WERI-Rb-1 (cell line): ENCODE data around the gene CD37.

Experiments used
- DNase-seq: peaks from one replicate; pipeline ENCODE4 v3.0.0-alpha.2; 2020
- H3K27ac ChIP-seq: fragments of 250-450 bp; sonication (Bioruptor Pico); 2 replicates; pipeline ENCODE4 v1.5.1; 2020; ENCODE audit warnings: mild to moderate bottlenecking, moderate library complexity
- H3K27me3 ChIP-seq: fragments of 250-450 bp; sonication (Bioruptor Pico); 2 replicates; pipeline ENCODE4 v1.5.1; 2021; ENCODE audit warnings: mild to moderate bottlenecking, low read depth, moderate library complexity; ENCODE audit not compliant: insufficient read depth, severe bottlenecking
- H3K36me3 ChIP-seq: fragments of 250-450 bp; sonication (Bioruptor Pico); 2 replicates; pipeline ENCODE4 v1.5.1; 2020; ENCODE audit warnings: mild to moderate bottlenecking, moderate library complexity
- H3K4me3 ChIP-seq: 2 replicates; pipeline ENCODE4 v1.5.1; 2011; ENCODE audit warnings: low read depth, mild to moderate bottlenecking, control low read depth, low read length
- H3K9me3 ChIP-seq: fragments of 250-450 bp; sonication (Bioruptor Pico); 2 replicates; pipeline ENCODE4 v1.5.1; 2021; ENCODE audit warnings: mild to moderate bottlenecking, moderate library complexity; ENCODE audit not compliant: severe bottlenecking
- CTCF ChIP-seq: IDR thresholded peaks from 2 replicates; pipeline ENCODE4 v1.5.1; 2011; ENCODE audit warnings: low read depth, mild to moderate bottlenecking, control low read depth, inconsistent platforms, low read length

Gene CD37

DNA sequence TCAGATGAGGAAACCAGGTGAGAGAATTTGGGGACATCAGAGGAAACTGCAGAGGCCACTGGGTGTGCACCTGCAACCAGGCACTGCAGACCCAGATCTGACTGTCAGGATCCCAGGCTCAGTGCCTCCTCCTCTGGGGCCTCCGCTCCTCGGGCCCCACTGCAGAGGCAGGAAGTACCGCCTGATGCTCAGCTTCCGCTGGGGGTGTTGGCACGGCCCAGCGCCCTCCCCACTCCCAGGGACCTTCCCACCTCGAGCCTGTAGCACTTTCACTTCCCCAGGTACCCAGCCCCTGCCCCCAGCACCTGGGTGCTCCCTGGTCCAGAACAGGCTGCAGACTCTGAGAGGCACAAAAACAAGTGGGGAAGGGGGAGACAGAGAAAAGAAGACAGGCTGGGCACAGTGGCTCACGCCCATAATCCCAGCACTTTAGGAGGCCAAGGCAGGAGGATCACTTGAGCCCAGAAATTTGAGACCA is 1.4 kb upstream of the CD37 start:
- no peak overlapping the region for H3K4me3 ChIP-seq
- DNase-seq = no peak
- no peak for TF ChIP-seq CTCF
- no peaks in the 10 kb centered on the region for H3K27me3 ChIP-seq
- no peaks in the 10 kb centered on the region for H3K9me3 ChIP-seq
- H3K36me3 ChIP-seq = peaks cover 2% of the 10 kb centered on the region; the same call in 1 of the 2 replicates
- H3K27ac ChIP-seq = no peak overlapping the region

DNA sequence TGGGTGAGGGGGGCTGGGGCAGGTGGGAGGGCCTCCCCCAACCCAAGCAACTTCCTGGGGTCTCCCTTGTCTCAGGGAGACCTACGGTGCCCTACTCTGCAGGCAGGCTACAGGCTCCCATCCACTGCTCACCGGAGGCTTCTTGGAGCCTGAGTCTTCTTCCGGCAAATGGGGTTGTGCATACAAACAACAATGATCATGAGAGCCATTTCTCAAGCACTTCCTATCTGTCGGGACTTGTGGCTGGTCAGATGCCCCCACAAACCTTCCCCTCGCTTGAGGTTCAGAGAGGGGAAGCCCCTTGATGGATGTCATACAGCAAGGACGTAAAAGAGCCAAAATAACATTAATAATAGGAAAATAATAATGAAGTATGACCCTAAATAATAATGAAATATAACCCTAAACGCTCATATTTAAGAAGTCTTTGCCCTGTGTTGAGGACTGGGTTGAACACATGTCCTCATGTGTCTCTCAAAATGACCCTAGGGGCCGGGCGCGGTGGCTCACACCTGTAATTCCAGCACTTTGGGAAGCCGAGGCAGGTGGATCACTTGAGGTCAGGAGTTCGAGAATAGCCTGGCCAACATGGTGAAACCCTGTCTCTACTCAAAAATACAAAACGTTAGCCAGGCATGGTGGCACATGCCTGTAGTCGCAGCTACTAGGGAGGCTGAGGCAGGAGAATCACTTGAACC is 727 bp downstream of the CD37 start:
- TF ChIP-seq CTCF = no peak
- Histone ChIP-seq H3K4me3 (no peak overlapping the region), H3K36me3 (peaks cover 1% of the 10 kb centered on the region; the same call in 1 of the 2 replicates), H3K9me3 (no peaks in the 10 kb centered on the region), H3K27me3 (no peaks in the 10 kb centered on the region), H3K27ac (no peak overlapping the region)
- no peak for DNase-seq

- no peaks in the 10 kb centered on the region for H3K27me3 ChIP-seq
- no peak overlapping the region for H3K4me3 ChIP-seq
- no peaks in the 10 kb centered on the region for H3K9me3 ChIP-seq
- TF ChIP-seq CTCF = no peak
- DNase-seq = no peak
- H3K27ac ChIP-seq = no peak overlapping the region
- H3K36me3 ChIP-seq = peaks cover 9% of the 10 kb centered on the region
Observed at GRCh38 chr19:49336482-49337266, 1.5 kb downstream of the CD37 start.

DNA sequence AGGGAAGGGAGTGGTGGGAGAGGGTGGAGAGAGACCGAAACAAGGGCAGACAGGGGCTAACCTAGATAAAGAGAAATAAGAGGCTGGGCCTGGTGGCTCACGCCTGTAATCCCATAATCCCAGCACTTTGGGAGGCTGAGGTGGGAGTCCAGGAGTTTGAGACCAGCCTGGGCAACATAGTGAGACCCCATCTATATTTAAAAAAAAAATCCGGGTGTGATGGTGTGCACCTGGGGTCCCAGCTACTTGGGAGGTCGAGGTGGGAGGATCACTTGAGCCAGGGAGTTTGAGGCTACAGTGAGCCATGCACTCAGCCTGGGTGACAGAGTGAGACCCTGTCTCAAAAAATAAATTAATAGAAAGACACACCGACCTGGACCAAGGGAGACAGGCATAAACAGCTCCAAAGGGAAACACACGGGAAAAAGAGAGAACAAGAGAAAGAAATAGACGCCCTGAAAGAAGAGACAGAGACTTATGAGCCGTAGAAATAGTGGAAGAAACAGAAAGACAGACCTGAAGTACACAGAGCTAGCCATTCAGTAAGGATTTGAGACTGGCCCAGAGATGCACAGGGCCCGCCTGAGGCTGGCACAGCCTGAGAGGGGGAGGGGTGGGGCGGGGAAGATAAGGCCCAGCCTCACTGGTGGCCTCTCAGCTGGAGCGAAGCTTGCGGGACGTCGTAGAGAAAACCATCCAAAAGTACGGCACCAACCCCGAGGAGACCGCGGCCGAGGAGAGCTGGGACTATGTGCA is 2.2 kb downstream of the CD37 start:
- no peak overlapping the region for H3K27ac ChIP-seq

More for the DNA sequence above, 2.2 kb downstream of the CD37 start:
- DNase-seq = no peak
- TF ChIP-seq CTCF = no peak
- no peaks in the 10 kb centered on the region for H3K9me3 ChIP-seq
- H3K27me3 ChIP-seq = no peaks in the 10 kb centered on the region
- peaks cover 13% of the 10 kb centered on the region for H3K36me3 ChIP-seq
- no peak overlapping the region for H3K4me3 ChIP-seq
